ENCODE measurements around the gene FXN. TPM values are rescaled to one million over a fixed set of nuclear protein-coding genes. Genes with fewer than 3 reads are reported as not detected.

The FXN gene
- total RNA-seq, 1 donor from 2014 or later = 43.4 TPM

- Histone ChIP-seq H3K4me3 (no peak overlapping the region), H3K4me1 (peaks cover 41% of the 10 kb centered on the region), H3K9me3 (replicated peaks) (no peaks in the 10 kb centered on the region), H3K27me3 (ENCODE audit: low read depth) (no peaks in the 10 kb centered on the region), H3K36me3 (peaks cover 36% of the 10 kb centered on the region), H3K27ac (replicated peaks) (peak overlapping the region; percentile 78)
- intact Hi-C loops (cut with micrococcal nuclease) = no loop called here
- DNase-seq = no peak
- no peak for TF ChIP-seq CTCF (IDR thresholded peaks at IDR 0.05; ENCODE audit: borderline replicate concordance)
Measured at GRCh38 chr9:69066955-69067354, 31.4 kb downstream of the FXN start.

- H3K27me3 ChIP-seq (ENCODE audit: low read depth) = no peaks in the 10 kb centered on the region
- no peak for TF ChIP-seq CTCF (IDR thresholded peaks at IDR 0.05; ENCODE audit: borderline replicate concordance)
- intact Hi-C loops (cut with micrococcal nuclease) = no loop called here
- H3K4me1 ChIP-seq = peaks cover 38% of the 10 kb centered on the region
- H3K36me3 ChIP-seq = peaks cover 34% of the 10 kb centered on the region
- no peaks in the 10 kb centered on the region for H3K9me3 ChIP-seq (replicated peaks)
- DNase-seq = no peak
- H3K27ac ChIP-seq (replicated peaks) = peak overlapping the region; percentile 61
- H3K4me3 ChIP-seq = no peak overlapping the region
Measured at GRCh38 chr9:69070201-69070600, 34.6 kb downstream of the FXN start.

GRCh38 chr9:69071059-69071458 is 35.5 kb downstream of the FXN start:
- H3K36me3 ChIP-seq = peaks cover 26% of the 10 kb centered on the region
- intact Hi-C loops (cut with micrococcal nuclease) = no loop called here
- no peak for TF ChIP-seq CTCF (IDR thresholded peaks at IDR 0.05; ENCODE audit: borderline replicate concordance)
- DNase-seq = no peak
- no peak overlapping the region for H3K4me3 ChIP-seq
- H3K27ac ChIP-seq (replicated peaks) = peak overlapping the region; percentile 61
- no peaks in the 10 kb centered on the region for H3K27me3 ChIP-seq (ENCODE audit: low read depth)
- no peaks in the 10 kb centered on the region for H3K9me3 ChIP-seq (replicated peaks)
- peaks cover 47% of the 10 kb centered on the region for H3K4me1 ChIP-seq

GRCh38 chr9:69073103-69073502 is 37.6 kb downstream of the FXN start:
- peaks cover 10% of the 10 kb centered on the region for H3K36me3 ChIP-seq
- H3K4me3 ChIP-seq = no peak overlapping the region
- TF ChIP-seq CTCF (IDR thresholded peaks at IDR 0.05; ENCODE audit: borderline replicate concordance) = no peak
- no peak for DNase-seq
- no peaks in the 10 kb centered on the region for H3K9me3 ChIP-seq (replicated peaks)
- H3K27ac ChIP-seq (replicated peaks) = peak overlapping the region; percentile 50
- intact Hi-C loops (cut with micrococcal nuclease) = no loop called here
- peaks cover 64% of the 10 kb centered on the region for H3K4me1 ChIP-seq
- H3K27me3 ChIP-seq (ENCODE audit: low read depth) = no peaks in the 10 kb centered on the region

- H3K9me3 ChIP-seq (replicated peaks) = no peaks in the 10 kb centered on the region
- peak overlapping the region; percentile 50 for H3K27ac ChIP-seq (replicated peaks)
- no peak overlapping the region for H3K4me3 ChIP-seq
- H3K36me3 ChIP-seq = peaks cover 4% of the 10 kb centered on the region
- TF ChIP-seq CTCF (IDR thresholded peaks at IDR 0.05; ENCODE audit: borderline replicate concordance) = no peak
- H3K27me3 ChIP-seq (ENCODE audit: low read depth) = no peaks in the 10 kb centered on the region
- no peak for DNase-seq
- H3K4me1 ChIP-seq = peaks cover 70% of the 10 kb centered on the region
- intact Hi-C loops (cut with micrococcal nuclease) = no loop called here
Measured at GRCh38 chr9:69074801-69075200, 39.2 kb downstream of the FXN start.

GRCh38 chr9:69076550-69076949 is 41.0 kb downstream of the FXN start:
- TF ChIP-seq CTCF (IDR thresholded peaks at IDR 0.05; ENCODE audit: borderline replicate concordance) = no peak
- DNase-seq = no peak
- Histone ChIP-seq H3K27ac (replicated peaks) (peak overlapping the region; percentile 92), H3K27me3 (ENCODE audit: low read depth) (no peaks in the 10 kb centered on the region), H3K36me3 (peaks cover 4% of the 10 kb centered on the region), H3K4me3 (no peak overlapping the region), H3K9me3 (replicated peaks) (no peaks in the 10 kb centered on the region), H3K4me1 (peaks cover 55% of the 10 kb centered on the region)
- intact Hi-C loops (cut with micrococcal nuclease) = no loop called here
